Measurements from ENCODE around the gene SUCO. TPM values are rescaled to one million over a fixed set of nuclear protein-coding genes. Genes with fewer than 3 reads are reported as not detected.

Gene SUCO
- total and polyA plus RNA-seq, 9 donors, result 25.4 to 47.4 (median 34.6) TPM

DNA sequence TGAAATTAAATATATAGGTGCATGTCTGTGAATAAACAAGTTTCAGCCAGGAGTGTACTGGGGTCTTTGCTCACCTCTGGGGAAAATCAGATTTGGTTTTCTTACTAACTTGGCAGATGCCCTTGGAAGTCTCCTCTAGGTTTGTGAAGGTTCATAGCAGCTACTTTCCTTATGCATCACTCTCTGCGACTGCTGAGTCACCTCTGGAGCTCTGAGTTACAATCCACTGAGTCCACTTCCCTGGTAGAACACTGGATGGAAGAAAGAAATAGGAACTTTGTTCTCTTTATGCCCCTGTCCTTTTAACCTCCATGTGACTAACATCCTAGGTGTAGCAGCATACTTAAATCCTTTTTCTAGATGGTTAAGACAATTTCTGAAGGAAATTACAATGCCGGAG, 121.6 kb downstream of the SUCO start:
- no peaks in the 10 kb centered on the region for H3K27me3 ChIP-seq (ENCODE audit: control insufficient read depth, insufficient read depth, low read length)
- H3K36me3 ChIP-seq (ENCODE audit: control insufficient read depth, insufficient read depth, low read length), result no peaks in the 10 kb centered on the region
- H3K4me3 ChIP-seq (ENCODE audit: low read length), result no peak overlapping the region
- no peak for DNase-seq
- no peaks in the 10 kb centered on the region for H3K9me3 ChIP-seq (replicated peaks; ENCODE audit: control insufficient read depth, low read depth, low read length)
- WGBS (ENCODE audit: insufficient coverage), result no CpG with 5 or more reads among the region's 2 CpGs
- H3K4me1 ChIP-seq (ENCODE audit: control insufficient read depth, insufficient read depth, low read length), result no peaks in the 10 kb centered on the region
- no peak overlapping the region for H3K27ac ChIP-seq (ENCODE audit: low read length)

DNA sequence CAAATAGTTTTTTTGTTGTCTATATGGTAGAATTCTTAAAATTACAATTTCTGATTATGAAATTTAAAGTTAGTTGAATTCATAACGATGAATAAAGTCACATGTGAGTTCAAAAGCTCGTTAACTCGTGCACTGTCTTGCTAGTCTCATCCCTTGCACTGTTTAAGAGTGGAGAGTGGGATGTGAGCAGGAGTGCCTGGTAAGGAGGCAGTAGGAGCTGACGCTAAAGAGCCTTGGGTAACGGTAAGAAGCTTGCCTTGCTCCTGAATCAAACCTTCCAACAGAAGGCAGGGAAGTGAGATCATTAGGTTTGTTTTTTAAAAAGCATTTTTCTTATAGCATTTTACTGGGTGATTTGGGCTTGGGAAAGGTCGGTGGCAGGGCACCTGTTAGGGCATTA, 123.6 kb downstream of the SUCO start:
- no peaks in the 10 kb centered on the region for H3K9me3 ChIP-seq (replicated peaks; ENCODE audit: control insufficient read depth, low read depth, low read length)
- H3K36me3 ChIP-seq (ENCODE audit: control insufficient read depth, insufficient read depth, low read length), result no peaks in the 10 kb centered on the region
- H3K4me1 ChIP-seq (ENCODE audit: control insufficient read depth, insufficient read depth, low read length), result no peaks in the 10 kb centered on the region
- H3K27me3 ChIP-seq (ENCODE audit: control insufficient read depth, insufficient read depth, low read length), result no peaks in the 10 kb centered on the region
- no peak overlapping the region for H3K4me3 ChIP-seq (ENCODE audit: low read length)
- WGBS (ENCODE audit: insufficient coverage), result 88% methylated on average over 4 of the region's 6 CpGs
- no peak overlapping the region for H3K27ac ChIP-seq (ENCODE audit: low read length)
- DNase-seq, result no peak

DNA sequence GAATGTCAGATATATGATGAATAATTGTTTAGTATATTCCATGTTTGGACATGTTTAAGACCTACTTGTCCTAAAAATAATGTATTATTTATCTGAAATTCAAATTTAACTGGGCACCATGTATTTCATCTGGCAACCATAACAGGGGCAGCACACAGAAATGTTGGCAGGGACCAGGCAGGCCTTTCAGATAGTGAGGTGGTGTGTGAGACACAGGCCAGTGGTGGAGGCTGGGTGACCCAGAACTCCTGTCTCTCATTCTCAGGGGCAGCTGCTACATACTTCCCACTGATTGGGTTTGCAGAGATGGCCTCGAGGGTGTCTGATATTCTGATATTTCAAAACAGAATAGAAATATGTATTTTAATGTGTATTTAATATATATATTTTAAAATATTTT, 124.6 kb downstream of the SUCO start:
- no peak for DNase-seq
- Histone ChIP-seq H3K36me3 (ENCODE audit: control insufficient read depth, insufficient read depth, low read length) (no peaks in the 10 kb centered on the region), H3K4me3 (ENCODE audit: low read length) (no peak overlapping the region), H3K9me3 (replicated peaks; ENCODE audit: control insufficient read depth, low read depth, low read length) (no peaks in the 10 kb centered on the region), H3K27me3 (ENCODE audit: control insufficient read depth, insufficient read depth, low read length) (no peaks in the 10 kb centered on the region), H3K4me1 (ENCODE audit: control insufficient read depth, insufficient read depth, low read length) (no peaks in the 10 kb centered on the region), H3K27ac (ENCODE audit: low read length) (no peak overlapping the region)
- WGBS (ENCODE audit: insufficient coverage), result no CpG with 5 or more reads among the region's 1 CpG

DNA sequence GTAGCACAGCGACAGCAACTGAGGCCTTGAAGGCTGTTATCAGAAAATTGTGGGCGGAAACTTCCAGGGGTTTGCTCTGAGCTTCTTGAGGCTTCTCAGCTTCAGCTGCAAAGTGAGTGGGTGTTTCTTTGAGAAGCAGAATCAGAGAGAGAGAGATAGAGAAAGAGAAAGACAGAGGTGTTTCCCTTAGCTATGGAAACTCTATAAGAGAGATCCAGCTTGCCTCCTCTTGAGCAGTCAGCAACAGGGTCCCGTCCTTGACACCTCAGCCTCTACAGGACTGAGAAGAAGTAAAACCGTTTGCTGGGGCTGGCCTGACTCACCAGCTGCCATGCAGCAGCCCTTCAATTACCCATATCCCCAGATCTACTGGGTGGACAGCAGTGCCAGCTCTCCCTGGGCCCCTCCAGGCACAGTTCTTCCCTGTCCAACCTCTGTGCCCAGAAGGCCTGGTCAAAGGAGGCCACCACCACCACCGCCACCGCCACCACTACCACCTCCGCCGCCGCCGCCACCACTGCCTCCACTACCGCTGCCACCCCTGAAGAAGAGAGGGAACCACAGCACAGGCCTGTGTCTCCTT, 126.0 kb downstream of the SUCO start, which contains the start of gene FASLG:
TSS of gene FASLG (plus strand) at position 233 of the 583 bp plus-strand sequence. CDS start at position 332, 99 bp downstream.
- H3K27ac ChIP-seq (ENCODE audit: low read length), result no peak within 1 kb of the TSS
- no peaks in the 10 kb centered on the region for H3K27me3 ChIP-seq (ENCODE audit: control insufficient read depth, insufficient read depth, low read length)
- WGBS (ENCODE audit: insufficient coverage), result 74% methylated on average over 4 of the region's 11 CpGs
- H3K4me1 ChIP-seq (ENCODE audit: control insufficient read depth, insufficient read depth, low read length), result no peaks in the 10 kb centered on the region
- DNase-seq, result no peak
- no peaks in the 10 kb centered on the region for H3K36me3 ChIP-seq (ENCODE audit: control insufficient read depth, insufficient read depth, low read length)
- H3K4me3 ChIP-seq (ENCODE audit: low read length), result no peak within 1 kb of the TSS
- H3K9me3 ChIP-seq (replicated peaks; ENCODE audit: control insufficient read depth, low read depth, low read length), result no peaks in the 10 kb centered on the region

DNA sequence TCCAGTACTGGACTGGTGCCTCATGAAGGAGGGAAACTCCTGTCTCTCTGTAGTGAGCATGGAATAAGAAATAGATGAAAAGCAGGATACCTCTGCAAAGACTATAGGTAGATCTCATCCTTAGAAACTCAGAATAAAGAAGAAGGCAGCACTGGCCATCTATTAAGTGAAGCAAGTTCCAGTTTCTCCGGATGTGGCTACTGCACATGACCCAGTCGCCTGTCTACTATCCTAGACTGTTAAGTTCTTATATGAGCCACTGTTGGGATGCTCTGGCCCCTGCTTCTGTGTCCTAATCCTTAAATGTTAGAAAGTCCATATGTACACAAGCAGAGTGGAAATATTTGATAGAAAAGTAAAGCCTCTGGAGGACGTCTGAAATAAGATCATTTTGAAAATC, 128.2 kb downstream of the SUCO start:
- H3K27me3 ChIP-seq (ENCODE audit: control insufficient read depth, insufficient read depth, low read length), result no peaks in the 10 kb centered on the region
- no peaks in the 10 kb centered on the region for H3K36me3 ChIP-seq (ENCODE audit: control insufficient read depth, insufficient read depth, low read length)
- H3K27ac ChIP-seq (ENCODE audit: low read length), result no peak overlapping the region
- no peaks in the 10 kb centered on the region for H3K4me1 ChIP-seq (ENCODE audit: control insufficient read depth, insufficient read depth, low read length)
- no peak for DNase-seq
- no peaks in the 10 kb centered on the region for H3K9me3 ChIP-seq (replicated peaks; ENCODE audit: control insufficient read depth, low read depth, low read length)
- no CpG with 5 or more reads among the region's 3 CpGs for WGBS (ENCODE audit: insufficient coverage)
- no peak overlapping the region for H3K4me3 ChIP-seq (ENCODE audit: low read length)

Other genes with a start within 250 kb of the SUCO start
- gene C1orf105, start 112.5 kb upstream of the SUCO start, total RNA-seq, result 105 TPM
- 100 to 1,000 TPM in 3 of 8 donors, 10 to 100 TPM in 5; 85.2 to 174 (median 97.6) TPM for gene C1orf105, start 112.5 kb upstream of the SUCO start, polyA plus RNA-seq (ENCODE audit: insufficient read depth in 1 of 8, insufficient read length in 8 of 8, low replicate concordance in 1 of 8)
- 23.0 TPM for gene PIGC, start 89.1 kb upstream of the SUCO start, total RNA-seq
- 10 to 100 TPM; 22.7 to 31.6 (median 26.1) TPM for gene PIGC, start 89.1 kb upstream of the SUCO start, polyA plus RNA-seq (ENCODE audit: insufficient read depth in 1 of 8, insufficient read length in 8 of 8, low replicate concordance in 1 of 8)
- 0.13 TPM for gene FASLG, start 126.0 kb downstream of the SUCO start, total RNA-seq
- gene FASLG, start 126.0 kb downstream of the SUCO start, polyA plus RNA-seq (ENCODE audit: insufficient read depth in 1 of 8, insufficient read length in 8 of 8, low replicate concordance in 1 of 8), result under 1 TPM in 7 of 8 donors, not detected in 1; 0.09 to 0.16 (median 0.11) TPM

Measured in muscle of leg (tissue), 11 donors.